Mucosa of gallbladder (tissue), 1 donor: ENCODE data around the gene AIPL1. TPM values are rescaled to one million over a fixed set of nuclear protein-coding genes. Genes with fewer than 3 reads are reported as not detected.

Experiments used
- total RNA-seq: library from RNA; stranded (reverse); gene quantifications from one replicate; pipeline ENCODE4 v1.2.1, GENCODE V29; 2021
- donor health status: DM: no; HTN: no; CAD: no.

The AIPL1 gene
- total RNA-seq, 1 donor from 2014 or later, result not detected

Other genes starting within 250 kb of the AIPL1 start
- gene PIMREG, start 9.3 kb upstream of the AIPL1 start, total RNA-seq, result 1.4 TPM
- gene PITPNM3, start 121.4 kb upstream of the AIPL1 start, total RNA-seq, result 15.2 TPM
- gene KIAA0753, start 205.6 kb upstream of the AIPL1 start, total RNA-seq, result 21.4 TPM
- gene TXNDC17, start 205.9 kb upstream of the AIPL1 start, total RNA-seq, result 101 TPM
- 16.9 TPM for gene MED31, start 216.5 kb upstream of the AIPL1 start, total RNA-seq
- 3.3 TPM for gene C17orf100, start 216.6 kb upstream of the AIPL1 start, total RNA-seq